Measurements from ENCODE around the gene HDAC9.

DNA sequence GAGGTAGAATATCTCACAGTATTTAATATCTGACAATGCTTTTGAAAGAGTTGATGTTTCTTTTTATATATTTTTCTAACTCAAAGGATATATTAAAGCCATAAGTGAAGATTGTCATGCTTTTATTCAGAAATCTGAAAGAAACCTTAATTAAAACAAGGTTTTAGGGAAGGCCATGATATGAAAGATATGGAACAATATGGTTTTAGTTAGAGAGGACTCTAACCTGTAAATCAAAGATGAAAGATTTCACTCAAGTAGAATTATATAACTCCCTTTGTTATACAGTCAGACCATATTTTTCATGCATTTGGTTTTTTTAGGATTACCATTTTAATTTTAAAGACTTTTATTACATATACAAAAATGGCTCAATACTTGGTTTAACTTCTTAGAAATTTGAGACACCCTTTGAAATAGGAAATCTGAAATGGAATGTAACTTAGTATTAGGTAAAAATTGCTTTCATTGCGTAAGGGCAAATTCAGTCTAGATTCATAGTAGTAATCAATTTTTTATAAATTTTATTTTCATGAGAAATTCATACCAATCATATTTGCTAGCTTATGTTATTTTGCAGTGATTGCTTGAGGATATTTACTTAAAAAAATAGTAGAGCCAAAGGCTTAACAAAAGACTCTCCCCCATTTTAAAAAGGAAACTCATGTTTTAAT, 502.1 kb downstream of the HDAC9 start:
- TF ChIP-seq, protein P1, sequence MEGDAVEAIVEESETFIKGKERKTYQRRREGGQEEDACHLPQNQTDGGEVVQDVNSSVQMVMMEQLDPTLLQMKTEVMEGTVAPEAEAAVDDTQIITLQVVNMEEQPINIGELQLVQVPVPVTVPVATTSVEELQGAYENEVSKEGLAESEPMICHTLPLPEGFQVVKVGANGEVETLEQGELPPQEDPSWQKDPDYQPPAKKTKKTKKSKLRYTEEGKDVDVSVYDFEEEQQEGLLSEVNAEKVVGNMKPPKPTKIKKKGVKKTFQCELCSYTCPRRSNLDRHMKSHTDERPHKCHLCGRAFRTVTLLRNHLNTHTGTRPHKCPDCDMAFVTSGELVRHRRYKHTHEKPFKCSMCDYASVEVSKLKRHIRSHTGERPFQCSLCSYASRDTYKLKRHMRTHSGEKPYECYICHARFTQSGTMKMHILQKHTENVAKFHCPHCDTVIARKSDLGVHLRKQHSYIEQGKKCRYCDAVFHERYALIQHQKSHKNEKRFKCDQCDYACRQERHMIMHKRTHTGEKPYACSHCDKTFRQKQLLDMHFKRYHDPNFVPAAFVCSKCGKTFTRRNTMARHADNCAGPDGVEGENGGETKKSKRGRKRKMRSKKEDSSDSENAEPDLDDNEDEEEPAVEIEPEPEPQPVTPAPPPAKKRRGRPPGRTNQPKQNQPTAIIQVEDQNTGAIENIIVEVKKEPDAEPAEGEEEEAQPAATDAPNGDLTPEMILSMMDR (conservative IDR thresholded peaks at IDR 0.05), result no peak
- TF ChIP-seq ZFX (IDR thresholded peaks at IDR 0.05), result no peak
